ENCODE measurements around the gene EFCAB6.

The EFCAB6 gene

DNA sequence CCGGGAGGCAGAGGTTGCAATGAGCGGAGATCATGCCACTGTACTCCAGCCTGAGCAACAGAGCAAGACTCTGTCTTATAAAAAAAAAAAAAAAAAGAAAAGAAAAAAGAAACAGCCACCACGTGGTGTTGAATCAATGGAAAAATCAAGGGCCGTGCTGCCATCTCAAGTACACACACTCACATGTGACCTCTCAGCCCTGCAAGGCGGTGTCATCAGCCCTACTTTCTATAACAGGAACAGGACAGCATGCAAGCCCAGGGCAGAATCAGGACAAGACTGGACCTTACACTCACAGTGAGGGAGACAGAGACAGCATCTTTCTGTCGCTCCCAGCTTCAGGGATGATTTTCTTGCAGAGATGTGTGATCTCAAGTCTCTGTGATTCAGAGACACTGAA lies 220.7 kb downstream of the EFCAB6 start:
- Mint-ChIP-seq H3K27ac (no peak overlapping the region), H3K9me3 (peaks cover 5% of the 10 kb centered on the region), H3K27me3 (peaks cover 36% of the 10 kb centered on the region), H3K4me1 (ENCODE audit: low read depth) (no peaks in the 10 kb centered on the region), H3K36me3 (ENCODE audit: low read depth) (no peaks in the 10 kb centered on the region), H3K4me3 (no peak overlapping the region)
- no peak for DNase-seq

DNA sequence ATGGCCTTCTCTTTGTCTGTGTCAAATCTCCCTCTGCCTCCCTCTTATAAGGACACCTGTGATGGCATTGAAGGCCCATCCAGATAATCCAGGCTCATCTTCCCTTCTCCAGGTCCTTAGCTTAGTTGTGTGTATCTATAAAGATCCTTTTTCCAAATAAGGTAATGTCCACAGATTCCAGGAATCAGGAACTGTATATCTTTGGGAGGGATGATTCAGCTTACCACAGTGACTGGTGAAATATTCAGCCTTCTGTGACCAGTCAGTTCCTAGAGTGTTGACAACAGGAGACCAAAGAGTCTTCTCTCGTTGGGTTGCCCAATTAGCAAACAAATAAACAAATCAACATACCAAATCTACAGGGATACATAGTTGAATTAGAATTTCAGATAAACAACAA lies 224.5 kb downstream of the EFCAB6 start:
- H3K4me3 Mint-ChIP-seq, result no peak overlapping the region
- H3K4me1 Mint-ChIP-seq (ENCODE audit: low read depth), result no peaks in the 10 kb centered on the region
- peaks cover 4% of the 10 kb centered on the region for H3K9me3 Mint-ChIP-seq
- peaks cover 45% of the 10 kb centered on the region for H3K27me3 Mint-ChIP-seq
- H3K27ac Mint-ChIP-seq, result no peak overlapping the region
- H3K36me3 Mint-ChIP-seq (ENCODE audit: low read depth), result no peaks in the 10 kb centered on the region
- no peak for DNase-seq

DNA sequence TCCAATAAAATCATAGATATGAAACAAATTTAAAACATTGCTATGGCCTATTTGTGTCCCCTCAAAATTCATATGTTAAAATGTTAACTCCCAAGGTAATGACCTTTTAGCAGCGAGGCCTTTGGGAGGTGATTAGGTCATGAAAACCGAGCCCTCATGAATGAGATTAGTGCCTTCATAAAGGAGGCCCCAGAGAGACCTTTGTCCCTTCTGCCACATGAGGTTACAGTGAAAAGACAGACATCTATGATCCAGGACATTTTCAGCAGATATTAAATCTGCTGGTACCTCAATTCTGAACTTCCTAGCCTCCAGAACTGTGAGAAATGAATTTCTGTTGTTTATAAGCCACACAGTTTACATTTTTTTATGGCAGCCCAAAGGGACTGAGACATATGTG lies 228.6 kb downstream of the EFCAB6 start:
- H3K27ac Mint-ChIP-seq, result no peak overlapping the region
- no peak for DNase-seq
- H3K4me1 Mint-ChIP-seq (ENCODE audit: low read depth), result no peaks in the 10 kb centered on the region
- H3K4me3 Mint-ChIP-seq, result no peak overlapping the region
- H3K9me3 Mint-ChIP-seq, result peaks cover 8% of the 10 kb centered on the region
- H3K36me3 Mint-ChIP-seq (ENCODE audit: low read depth), result no peaks in the 10 kb centered on the region
- peaks cover 40% of the 10 kb centered on the region for H3K27me3 Mint-ChIP-seq

DNA sequence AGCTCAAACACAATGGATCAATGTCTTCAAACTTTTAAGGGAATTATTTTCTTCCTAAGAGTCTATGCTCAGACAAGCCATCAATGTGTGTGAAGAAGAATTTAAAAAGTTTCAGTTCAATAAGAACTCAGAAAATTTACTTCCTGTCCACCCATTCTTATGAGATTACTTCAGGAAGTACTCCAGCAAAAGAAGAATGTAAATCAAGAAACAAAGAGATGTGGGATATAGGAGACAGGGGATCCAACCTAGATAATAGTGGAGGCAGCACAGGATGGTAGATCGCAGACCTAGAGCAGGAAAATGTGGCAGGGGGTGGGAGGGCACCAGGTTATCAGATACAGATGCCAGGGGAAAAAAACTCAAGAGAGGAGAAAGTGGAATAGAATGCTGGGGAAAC lies 229.7 kb downstream of the EFCAB6 start:
- peaks cover 8% of the 10 kb centered on the region for H3K9me3 Mint-ChIP-seq
- no peaks in the 10 kb centered on the region for H3K4me1 Mint-ChIP-seq (ENCODE audit: low read depth)

DNA sequence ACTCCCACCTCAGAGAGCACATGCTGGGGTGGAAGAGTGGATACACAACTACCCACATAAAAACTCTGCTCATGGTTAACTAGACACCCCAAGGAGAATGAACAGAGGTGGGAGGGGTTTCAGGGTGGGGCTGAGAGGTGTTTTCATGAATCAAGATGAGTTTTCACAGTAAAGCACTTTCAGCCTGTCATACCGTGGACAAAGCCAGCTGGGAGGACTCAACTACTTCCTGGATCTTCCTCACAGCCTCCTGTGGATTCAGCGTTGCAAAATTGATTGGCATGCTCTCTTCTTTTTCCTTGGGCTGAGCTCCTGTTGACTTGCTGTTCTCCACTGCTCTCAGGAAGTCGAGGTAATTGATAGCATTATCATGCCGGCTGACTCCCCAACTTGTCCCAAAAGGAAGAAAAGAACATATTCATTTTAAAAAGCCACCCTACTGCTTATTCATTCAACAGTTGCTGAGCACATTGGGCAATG lies 231.8 kb downstream of the EFCAB6 start:
- no peak for DNase-seq
- Mint-ChIP-seq H3K9me3 (peaks cover 8% of the 10 kb centered on the region), H3K36me3 (ENCODE audit: low read depth) (no peaks in the 10 kb centered on the region), H3K27me3 (peaks cover 20% of the 10 kb centered on the region), H3K4me1 (ENCODE audit: low read depth) (no peaks in the 10 kb centered on the region), H3K4me3 (no peak overlapping the region), H3K27ac (no peak overlapping the region)

More for the DNA sequence above, 229.7 kb downstream of the EFCAB6 start:
- Mint-ChIP-seq H3K4me3 (no peak overlapping the region), H3K36me3 (ENCODE audit: low read depth) (no peaks in the 10 kb centered on the region), H3K27ac (no peak overlapping the region), H3K27me3 (peaks cover 37% of the 10 kb centered on the region)
- DNase-seq, result no peak

DNA sequence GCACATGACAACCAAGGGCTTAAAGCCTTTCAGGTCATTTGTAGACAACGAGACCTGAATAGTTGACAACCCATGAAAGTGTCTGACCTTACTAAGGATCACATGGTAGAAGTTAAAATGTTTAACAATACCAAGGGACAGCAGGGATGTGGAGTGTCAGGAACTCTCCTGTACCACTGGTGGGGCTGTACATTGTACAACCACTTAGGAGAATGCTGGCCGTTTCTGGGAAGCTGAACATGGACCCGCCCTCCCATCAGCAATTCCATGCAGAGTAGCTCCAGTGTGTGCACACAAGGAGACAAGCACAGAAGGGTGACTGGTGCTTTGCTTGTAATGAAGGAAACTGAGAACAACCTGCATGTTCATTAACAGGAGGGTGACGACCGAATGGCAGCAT lies 237.4 kb downstream of the EFCAB6 start:
- DNase-seq, result no peak
- no peaks in the 10 kb centered on the region for H3K9me3 Mint-ChIP-seq
- H3K36me3 Mint-ChIP-seq (ENCODE audit: low read depth), result no peaks in the 10 kb centered on the region
- H3K4me1 Mint-ChIP-seq (ENCODE audit: low read depth), result no peaks in the 10 kb centered on the region
- H3K4me3 Mint-ChIP-seq, result no peak overlapping the region
- peaks cover 28% of the 10 kb centered on the region for H3K27me3 Mint-ChIP-seq
- H3K27ac Mint-ChIP-seq, result no peak overlapping the region

DNA sequence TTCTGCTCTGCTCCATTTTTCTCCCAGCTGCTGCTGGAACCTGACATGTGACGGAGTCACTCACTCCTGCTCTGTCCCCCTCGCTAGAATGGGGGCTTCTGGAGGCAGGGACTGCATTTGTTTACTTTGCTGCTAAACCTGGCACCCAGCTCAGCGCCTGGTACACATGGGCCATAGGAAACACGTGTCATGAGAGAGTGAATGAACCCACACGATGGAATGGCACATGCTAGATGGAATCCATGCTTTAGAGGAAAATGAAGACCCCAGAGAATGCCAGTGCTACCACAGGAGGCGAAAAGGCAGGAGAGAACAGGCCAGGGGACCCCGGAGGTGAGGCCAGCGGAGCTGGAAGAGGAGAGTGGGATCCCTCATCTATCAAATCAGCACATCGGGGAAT lies 239.4 kb downstream of the EFCAB6 start:
- H3K36me3 Mint-ChIP-seq (ENCODE audit: low read depth), result no peaks in the 10 kb centered on the region
- H3K27ac Mint-ChIP-seq, result no peak overlapping the region
- H3K4me1 Mint-ChIP-seq (ENCODE audit: low read depth), result no peaks in the 10 kb centered on the region
- no peak overlapping the region for H3K4me3 Mint-ChIP-seq
- DNase-seq, result no peak
- no peaks in the 10 kb centered on the region for H3K9me3 Mint-ChIP-seq
- H3K27me3 Mint-ChIP-seq, result peaks cover 28% of the 10 kb centered on the region

DNA sequence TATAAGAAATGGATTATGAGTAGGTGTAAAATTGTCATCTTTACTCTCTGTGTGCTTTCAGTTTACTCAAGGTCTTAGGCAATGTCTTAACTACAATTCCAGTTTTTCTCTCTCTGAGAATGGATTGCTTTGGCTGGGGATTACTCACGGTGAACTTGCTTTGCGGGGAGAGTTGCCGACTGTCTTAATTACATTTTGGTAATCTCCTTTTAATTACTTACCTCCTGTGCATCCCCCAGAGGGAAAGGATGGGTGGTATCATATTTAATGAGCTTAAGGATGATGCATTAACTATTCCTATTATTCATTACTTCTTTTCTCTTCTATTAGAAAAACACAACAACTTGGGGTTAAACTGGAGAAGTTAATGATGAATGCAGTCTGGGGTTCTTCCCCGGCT lies 240.9 kb downstream of the EFCAB6 start:
- Mint-ChIP-seq H3K27ac (no peak overlapping the region), H3K9me3 (no peaks in the 10 kb centered on the region), H3K27me3 (peaks cover 32% of the 10 kb centered on the region), H3K4me3 (no peak overlapping the region), H3K36me3 (ENCODE audit: low read depth) (no peaks in the 10 kb centered on the region), H3K4me1 (ENCODE audit: low read depth) (no peaks in the 10 kb centered on the region)
- no peak for DNase-seq

DNA sequence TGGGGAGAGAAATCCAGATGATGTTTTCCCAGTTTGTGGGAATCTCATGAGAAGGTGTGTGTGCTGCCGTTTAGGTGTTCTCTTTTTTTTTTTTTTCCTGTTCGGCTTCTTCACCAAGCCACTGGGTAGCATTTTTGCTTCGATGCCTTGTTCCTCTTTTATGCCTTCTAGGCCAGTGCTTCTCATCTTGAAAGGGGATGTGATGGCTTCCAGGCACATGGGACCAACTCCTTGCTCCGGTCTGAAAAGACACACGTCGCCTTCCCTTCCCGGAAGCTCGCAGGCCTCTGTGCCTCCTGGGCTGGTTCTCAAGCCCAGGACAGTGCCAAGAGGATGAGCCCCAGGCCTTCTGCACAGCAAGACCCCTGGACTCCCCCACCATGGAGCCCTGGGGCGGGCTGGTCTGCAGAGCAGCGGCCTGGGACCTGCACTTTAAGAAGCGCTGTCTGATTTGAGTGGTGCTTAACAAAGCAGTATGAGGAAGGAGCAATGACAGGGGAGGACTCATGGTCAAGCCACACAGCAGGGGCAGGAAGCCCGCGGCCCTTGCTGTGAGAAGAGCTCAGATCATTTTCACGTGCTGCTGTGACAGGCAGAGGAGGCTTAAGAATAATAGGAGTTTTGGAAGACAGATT lies 241.5 kb downstream of the EFCAB6 start:
- no peak for DNase-seq
- Mint-ChIP-seq H3K27me3 (peaks cover 32% of the 10 kb centered on the region), H3K36me3 (ENCODE audit: low read depth) (no peaks in the 10 kb centered on the region), H3K4me1 (ENCODE audit: low read depth) (no peaks in the 10 kb centered on the region), H3K4me3 (no peak overlapping the region), H3K27ac (no peak overlapping the region), H3K9me3 (no peaks in the 10 kb centered on the region)

DNA sequence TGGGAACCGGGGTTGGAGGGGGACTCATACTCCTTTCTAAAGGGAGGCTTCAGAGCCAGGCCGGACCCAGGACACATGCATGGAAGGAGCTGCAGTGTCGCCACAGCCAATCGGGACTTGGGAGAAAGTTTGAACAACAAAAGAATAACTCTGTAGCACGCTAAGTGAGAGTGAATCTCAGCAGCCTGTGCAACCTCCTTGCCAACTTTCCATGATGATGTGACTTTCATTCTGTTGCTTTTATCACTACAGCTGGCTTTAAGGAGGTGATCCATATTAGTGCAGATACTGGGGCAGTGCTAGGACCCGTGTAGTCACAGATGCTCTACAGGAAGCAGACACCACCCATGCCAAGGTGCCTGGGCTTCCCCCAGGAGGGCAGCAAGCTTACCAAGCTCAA lies 243.0 kb downstream of the EFCAB6 start:
- no peak overlapping the region for H3K27ac Mint-ChIP-seq
- no peaks in the 10 kb centered on the region for H3K9me3 Mint-ChIP-seq
- H3K27me3 Mint-ChIP-seq, result peaks cover 23% of the 10 kb centered on the region
- no peaks in the 10 kb centered on the region for H3K36me3 Mint-ChIP-seq (ENCODE audit: low read depth)
- H3K4me1 Mint-ChIP-seq (ENCODE audit: low read depth), result no peaks in the 10 kb centered on the region
- no peak for DNase-seq
- no peak overlapping the region for H3K4me3 Mint-ChIP-seq

DNA sequence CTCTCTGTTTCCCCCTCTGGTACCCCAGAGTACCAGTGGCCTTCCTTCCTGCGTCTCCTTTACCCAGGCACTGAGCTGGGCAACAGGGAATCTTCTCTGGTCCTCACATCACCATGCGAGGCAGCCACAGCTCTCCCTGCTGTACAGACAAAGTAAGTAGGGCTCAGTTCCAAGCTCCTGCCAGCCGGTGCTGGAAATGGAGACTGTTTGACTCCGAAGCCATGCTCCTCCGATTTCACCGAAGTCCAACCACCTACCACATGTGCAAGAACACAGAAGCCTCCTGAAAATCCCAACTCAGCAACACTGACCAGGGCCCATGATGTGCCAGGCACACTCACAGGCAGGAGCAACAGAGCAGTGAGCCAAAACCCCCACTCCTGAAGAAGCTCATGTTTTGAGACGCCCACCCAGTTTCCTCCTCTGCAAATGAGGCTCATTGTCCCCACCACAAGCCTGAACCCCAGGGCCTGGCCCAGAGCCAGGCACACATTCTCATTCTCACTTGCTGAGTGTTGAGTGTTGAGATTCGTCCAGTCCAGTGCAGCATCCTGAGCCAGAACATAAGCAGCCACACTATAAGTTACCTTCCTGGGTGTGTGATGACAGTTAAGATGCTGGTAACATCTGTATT lies 244.3 kb downstream of the EFCAB6 start:
- Mint-ChIP-seq H3K27me3 (peaks cover 17% of the 10 kb centered on the region), H3K4me3 (no peak overlapping the region), H3K27ac (no peak overlapping the region), H3K9me3 (no peaks in the 10 kb centered on the region), H3K36me3 (ENCODE audit: low read depth) (no peaks in the 10 kb centered on the region), H3K4me1 (ENCODE audit: low read depth) (no peaks in the 10 kb centered on the region)
- no peak for DNase-seq

DNA sequence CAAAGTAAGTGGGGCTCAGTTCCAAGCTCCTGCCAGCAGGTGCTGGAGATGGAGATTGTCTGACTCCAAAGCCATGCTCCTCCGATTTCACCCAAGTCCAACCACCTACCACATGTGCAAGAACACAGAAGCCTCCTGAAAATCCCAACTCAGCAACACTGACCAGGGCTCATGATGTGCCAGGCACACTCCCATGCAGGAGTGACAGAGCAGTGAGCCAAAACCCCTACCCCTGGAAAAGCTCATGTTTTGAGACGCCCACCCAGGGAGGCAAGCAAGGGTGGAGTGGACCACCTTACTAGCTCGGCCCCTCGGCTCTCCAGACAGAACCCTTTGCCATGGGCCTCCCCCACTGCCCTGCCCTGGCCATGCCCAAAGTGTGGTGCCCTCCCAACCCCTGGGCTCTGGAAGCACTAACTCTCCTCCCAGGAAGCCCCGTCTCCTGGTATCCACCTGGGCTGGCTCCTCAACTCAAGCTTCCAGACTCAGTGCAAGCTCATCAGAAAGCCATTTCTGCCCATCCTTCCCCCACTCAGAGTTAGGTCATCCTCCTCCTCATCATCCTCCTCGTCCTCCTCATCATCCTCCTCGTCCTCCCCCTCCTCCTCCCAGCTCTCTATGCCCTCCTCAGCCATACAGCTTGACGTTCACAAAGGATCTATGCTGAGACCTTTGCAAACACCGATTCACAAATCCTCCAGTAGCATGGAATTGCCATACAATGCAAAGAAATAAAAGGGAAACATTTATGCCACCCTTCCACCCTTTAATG lies 245.4 kb downstream of the EFCAB6 start:
- no peaks in the 10 kb centered on the region for H3K4me1 Mint-ChIP-seq (ENCODE audit: low read depth)

DNA sequence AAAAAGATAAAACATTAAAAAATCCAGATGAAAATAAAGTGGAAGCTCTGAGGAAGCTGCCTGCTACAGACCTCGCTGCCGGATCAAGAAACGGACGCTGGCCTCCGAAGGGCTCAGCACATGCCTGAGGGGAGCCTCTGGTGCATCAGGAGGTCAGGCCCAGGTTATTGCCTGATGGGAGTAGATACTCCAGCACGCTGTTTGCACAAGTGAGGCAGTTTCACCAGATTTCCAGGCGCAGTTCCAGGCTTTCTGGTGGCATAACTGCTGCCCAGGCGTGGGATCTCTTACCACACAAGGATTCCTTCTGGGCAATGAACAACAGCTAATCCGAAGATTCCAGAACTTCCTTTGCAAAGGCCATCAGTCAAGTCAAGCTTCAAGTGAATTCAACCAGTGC lies 246.1 kb downstream of the EFCAB6 start:
- Mint-ChIP-seq H3K4me1 (ENCODE audit: low read depth) (no peaks in the 10 kb centered on the region), H3K9me3 (no peaks in the 10 kb centered on the region), H3K27ac (no peak overlapping the region), H3K36me3 (ENCODE audit: low read depth) (no peaks in the 10 kb centered on the region), H3K27me3 (peaks cover 6% of the 10 kb centered on the region), H3K4me3 (no peak overlapping the region)
- no peak for DNase-seq

More for the DNA sequence above, 245.4 kb downstream of the EFCAB6 start:
- no peak overlapping the region for H3K27ac Mint-ChIP-seq
- H3K27me3 Mint-ChIP-seq, result peaks cover 8% of the 10 kb centered on the region
- H3K36me3 Mint-ChIP-seq (ENCODE audit: low read depth), result no peaks in the 10 kb centered on the region
- no peak for DNase-seq
- no peaks in the 10 kb centered on the region for H3K9me3 Mint-ChIP-seq
- H3K4me3 Mint-ChIP-seq, result no peak overlapping the region

DNA sequence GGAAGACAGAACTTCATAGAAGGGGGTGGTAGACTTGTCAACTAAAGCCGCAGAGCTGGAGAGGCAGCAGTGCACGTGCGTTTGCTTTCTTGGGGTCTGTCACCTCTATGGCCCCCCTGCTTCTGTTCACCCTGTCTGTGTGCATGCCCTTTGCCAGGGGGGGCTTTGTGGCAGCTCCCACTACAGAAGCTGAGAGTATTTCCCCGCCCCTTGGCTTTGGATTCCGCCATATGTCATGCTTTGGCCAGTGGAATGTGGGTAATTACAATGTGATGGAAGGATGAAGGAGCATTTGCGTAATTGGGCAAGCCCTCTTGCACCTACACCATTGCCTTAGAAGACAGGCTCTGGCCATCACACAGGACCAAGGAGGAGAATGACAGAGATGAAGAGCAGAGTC lies 247.2 kb downstream of the EFCAB6 start:
- no peak for DNase-seq
- H3K27ac Mint-ChIP-seq, result no peak overlapping the region
- H3K27me3 Mint-ChIP-seq, result peaks cover 10% of the 10 kb centered on the region
- no peaks in the 10 kb centered on the region for H3K36me3 Mint-ChIP-seq (ENCODE audit: low read depth)
- no peaks in the 10 kb centered on the region for H3K4me1 Mint-ChIP-seq (ENCODE audit: low read depth)
- H3K4me3 Mint-ChIP-seq, result no peak overlapping the region
- no peaks in the 10 kb centered on the region for H3K9me3 Mint-ChIP-seq

DNA sequence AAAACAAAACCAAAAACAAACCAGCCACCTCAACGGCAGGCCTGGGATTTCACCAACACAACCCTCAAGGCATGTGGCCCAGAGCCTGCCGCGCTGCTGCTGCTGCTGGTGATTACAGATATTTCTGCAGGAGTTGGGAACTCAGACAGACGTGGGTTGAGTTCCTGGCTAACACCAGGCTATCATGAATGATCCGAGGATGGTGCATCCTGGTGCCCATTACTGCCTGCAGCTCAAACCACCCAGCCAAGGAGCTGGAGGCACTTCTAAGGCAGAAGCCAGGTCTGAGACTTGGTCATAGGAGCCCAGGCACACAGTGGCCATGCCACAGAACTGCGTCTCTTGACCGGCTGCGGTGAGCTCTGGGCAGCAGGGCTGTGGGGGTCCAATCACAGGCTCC lies 248.5 kb downstream of the EFCAB6 start:
- no peak for DNase-seq
- Mint-ChIP-seq H3K9me3 (no peaks in the 10 kb centered on the region), H3K27me3 (peaks cover 10% of the 10 kb centered on the region), H3K4me3 (no peak overlapping the region), H3K4me1 (ENCODE audit: low read depth) (no peaks in the 10 kb centered on the region), H3K27ac (no peak overlapping the region), H3K36me3 (ENCODE audit: low read depth) (no peaks in the 10 kb centered on the region)

Measured in activated T-cell treated with anti-CD3 and anti-CD28 coated beads, Interleukin-2, amount 50 U/mL, for 24 hours (primary cell).